Astrocyte (in vitro differentiated cells and primary cell): Measurements from ENCODE around the gene SMC1A.

ENCODE experiments used
- CTCF ChIP-seq: IDR thresholded peaks from 2 replicates; pipeline ENCODE4 v1.5.1; 2011; ENCODE audit warnings: low read depth, mild to moderate bottlenecking, inconsistent platforms, low read length, moderate library complexity; ENCODE audit not compliant: insufficient read depth
- EZH2 ChIP-seq: IDR thresholded peaks from 2 replicates; pipeline ENCODE4 v1.6.1; 2012; ENCODE audit warnings: mild to moderate bottlenecking, low read length, inconsistent platforms; ENCODE audit not compliant: insufficient read depth

GRCh38 chrX:53376888-53377287 is 45.6 kb downstream of the SMC1A start:
- TF ChIP-seq EZH2 (no peak), CTCF (no peak)
